ENCODE measurements around the gene HSD17B2.

The HSD17B2 gene

GRCh38 chr16:82019535-82019934 is 15.5 kb upstream of the HSD17B2 start:
- no peak for DNase-seq

GRCh38 chr16:82020051-82020450 is 15.0 kb upstream of the HSD17B2 start:
- no peak for DNase-seq

GRCh38 chr16:82023206-82023605 is 11.8 kb upstream of the HSD17B2 start:
- DNase-seq = no peak

GRCh38 chr16:82024316-82024715 is 10.7 kb upstream of the HSD17B2 start:
- DNase-seq = no peak

GRCh38 chr16:82024883-82025282 is 10.2 kb upstream of the HSD17B2 start:
- no peak for DNase-seq

GRCh38 chr16:82027629-82028064 is 7.4 kb upstream of the HSD17B2 start:
- DNase-seq = no peak

DNA sequence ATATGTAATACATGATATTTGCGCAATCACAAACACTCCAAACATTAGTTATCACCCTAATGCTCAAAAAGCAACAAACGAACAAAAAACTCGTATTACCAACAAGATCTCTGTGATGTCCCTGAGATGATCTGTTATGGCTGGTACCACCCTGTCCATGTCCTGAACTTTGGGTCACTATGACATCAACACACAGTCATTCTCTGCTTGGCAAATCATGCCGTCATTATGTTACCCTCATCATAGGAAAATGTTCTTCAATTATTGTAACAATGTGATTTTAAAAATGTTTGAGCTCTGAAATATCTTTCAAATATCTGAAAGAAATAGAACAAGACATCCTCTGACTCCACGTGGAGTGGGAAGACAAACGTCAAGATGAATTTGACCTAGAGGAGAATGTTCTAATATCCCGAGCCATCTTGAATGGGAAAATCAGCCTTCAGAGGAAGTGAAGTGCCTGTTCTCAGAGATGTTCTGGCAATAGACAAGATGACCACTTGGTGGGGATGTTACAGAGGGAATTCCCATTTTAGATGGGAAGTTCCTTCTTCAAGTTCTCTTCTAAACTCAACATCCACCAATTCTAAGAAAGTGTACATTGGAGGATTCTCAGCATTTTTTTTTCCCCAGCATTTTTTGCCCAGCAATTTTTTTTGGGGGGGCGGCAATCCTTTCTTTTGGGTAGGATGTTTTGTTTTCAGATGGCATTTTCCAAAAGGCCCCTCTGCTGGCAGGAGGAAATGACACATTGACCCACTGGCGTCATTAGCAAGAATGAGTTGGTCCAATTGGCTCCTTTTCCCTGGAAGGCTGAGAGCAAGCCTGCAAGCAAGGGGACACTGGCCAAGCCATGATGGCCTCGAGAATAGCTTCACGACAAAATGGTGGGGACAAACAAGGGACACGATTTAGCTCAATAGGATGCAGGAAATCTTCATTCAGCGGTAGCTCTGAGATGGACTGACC is 3.7 kb upstream of the HSD17B2 start:
- peak in 4 of 51 donors; percentile 1 to 45 (median 8) for DNase-seq

GRCh38 chr16:82033006-82033405 is 2.0 kb upstream of the HSD17B2 start:
- no peak for DNase-seq

DNA sequence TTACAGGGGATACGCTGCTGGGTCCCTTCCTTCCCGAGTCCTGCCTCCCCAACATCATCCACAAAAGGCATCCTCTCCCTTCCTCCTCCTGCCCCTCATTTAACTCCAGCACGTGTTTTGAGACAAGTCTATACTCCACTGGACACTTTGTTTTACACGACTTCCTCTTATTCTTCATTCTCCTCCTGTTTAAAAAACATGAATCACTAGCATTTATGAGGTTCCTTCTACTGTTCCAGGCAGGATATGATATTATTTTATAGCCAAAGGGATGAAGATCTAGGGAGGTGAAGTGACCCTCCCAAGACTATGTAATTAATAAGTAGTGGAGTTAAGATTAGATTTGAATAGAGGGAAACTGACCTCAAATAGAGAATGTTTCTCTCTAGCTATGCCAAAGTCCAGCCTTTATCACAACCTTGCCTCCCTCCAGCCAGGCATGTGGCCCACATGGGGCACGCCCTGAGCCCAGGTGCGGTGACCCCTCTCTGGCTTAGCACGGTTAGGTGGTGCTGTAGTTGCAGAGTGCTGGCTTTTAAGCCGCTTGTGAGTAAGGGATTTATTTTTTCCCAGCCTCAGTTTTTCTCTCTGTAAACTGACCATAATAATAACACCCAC is 1.3 kb upstream of the HSD17B2 start:
- DNase-seq = no peak

GRCh38 chr16:82037251-82037650 is 2.2 kb downstream of the HSD17B2 start:
- no peak for DNase-seq

DNA sequence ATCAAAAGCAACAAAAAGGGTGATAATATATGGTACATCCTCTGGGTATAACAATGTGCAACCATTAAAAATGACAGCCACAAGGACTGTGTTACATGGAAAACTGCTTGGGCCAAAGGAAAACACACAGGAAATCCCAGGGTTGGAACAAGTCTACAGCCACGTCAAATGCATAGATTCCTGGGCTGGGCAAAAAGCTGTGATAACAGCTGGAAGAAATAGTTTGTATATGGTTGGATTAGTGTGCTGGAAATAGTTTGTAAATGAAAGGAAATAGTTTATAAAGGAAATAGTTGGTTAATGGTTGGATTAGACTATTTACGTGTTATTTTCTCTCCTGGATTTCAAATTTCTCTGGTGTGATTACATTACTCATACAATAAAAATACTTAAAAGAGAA is 2.6 kb downstream of the HSD17B2 start:
- DNase-seq = no peak

- DNase-seq = no peak
Measured at GRCh38 chr16:82040296-82040695, 5.2 kb downstream of the HSD17B2 start.

GRCh38 chr16:82041542-82041941 is 6.5 kb downstream of the HSD17B2 start:
- no peak for DNase-seq

GRCh38 chr16:82042144-82042543 is 7.1 kb downstream of the HSD17B2 start:
- no peak for DNase-seq

GRCh38 chr16:82042846-82043245 is 7.8 kb downstream of the HSD17B2 start:
- no peak for DNase-seq

DNA sequence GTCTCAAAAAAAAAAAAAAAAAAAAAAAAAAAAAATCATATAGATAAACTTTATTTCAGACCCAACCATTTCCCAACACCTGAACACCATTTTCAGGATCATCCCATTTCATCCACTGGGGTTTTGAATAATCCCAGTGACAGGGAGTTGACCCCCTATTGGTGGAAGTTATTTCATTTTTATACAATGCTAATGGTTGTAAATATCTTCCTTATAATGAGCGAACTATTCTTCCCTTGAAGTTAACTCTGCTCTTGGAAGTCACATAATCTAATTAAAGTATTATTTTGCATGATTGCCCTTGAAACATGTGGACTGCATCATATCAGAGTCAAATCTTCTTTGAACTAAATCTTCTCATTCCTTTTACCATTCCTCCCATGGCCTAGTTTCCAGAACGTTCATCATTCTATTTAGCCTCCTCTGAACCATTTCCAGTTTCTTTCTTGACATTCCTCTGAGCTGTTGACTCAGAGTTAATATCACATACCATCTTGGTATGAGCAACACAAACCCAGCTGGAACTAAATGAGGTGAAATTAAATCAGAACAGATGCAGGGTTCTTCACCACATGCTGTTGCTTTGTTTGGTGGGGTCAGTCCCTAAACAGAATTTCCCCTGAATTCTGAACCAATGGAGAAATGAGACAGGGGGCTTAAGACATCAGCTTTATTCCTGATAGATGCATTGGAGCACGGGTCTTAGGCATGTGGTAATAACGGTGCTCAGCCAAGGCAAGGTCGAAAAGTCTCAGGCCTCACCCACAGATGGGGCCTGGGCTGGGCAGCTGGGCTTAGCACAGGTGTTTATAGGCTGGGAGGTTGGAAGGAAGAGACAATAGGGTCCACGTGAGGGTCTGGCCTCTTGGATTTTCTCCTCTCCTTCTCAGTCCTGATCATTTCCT is 8.9 kb downstream of the HSD17B2 start:
- DNase-seq = no peak

DNA sequence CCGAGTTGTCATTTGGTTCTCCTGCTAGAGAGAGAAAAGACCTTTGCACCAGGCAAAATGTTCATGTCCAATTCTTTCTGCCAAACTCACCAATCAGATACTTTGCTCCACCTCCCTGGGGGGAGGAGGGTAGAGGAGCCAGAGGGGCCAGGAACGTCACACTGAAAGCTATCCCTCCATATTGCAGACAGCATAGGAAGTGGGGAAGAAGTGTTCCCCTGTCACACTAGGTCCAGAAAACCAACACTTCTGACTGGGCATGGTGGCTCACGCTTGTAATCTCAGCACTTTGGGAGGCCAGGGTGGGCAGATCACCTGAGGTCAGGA is 9.5 kb downstream of the HSD17B2 start:
- DNase-seq = no peak

- no peak for DNase-seq
Measured at GRCh38 chr16:82045465-82045864, 10.4 kb downstream of the HSD17B2 start.

DNA sequence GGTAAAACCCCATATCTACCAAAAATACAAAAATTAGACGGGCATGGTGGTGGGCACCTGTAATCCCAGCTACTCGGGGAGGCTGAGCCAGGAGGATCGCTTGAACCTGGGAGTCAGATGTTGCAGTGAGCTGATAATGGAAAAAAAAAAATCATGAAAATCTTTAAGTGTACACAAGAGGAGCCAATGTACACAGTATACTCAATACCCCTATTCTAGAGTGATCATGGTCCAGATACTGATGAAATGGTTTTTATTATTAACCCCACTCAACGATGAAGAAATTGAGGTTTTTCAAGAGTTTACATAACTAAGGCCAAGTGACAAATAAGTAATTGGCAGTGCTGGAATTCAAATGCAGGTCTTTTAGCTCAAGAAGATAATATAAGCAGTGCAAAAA is 11.5 kb downstream of the HSD17B2 start:
- DNase-seq = no peak

GRCh38 chr16:82046941-82047340 is 11.9 kb downstream of the HSD17B2 start:
- no peak for DNase-seq

DNA sequence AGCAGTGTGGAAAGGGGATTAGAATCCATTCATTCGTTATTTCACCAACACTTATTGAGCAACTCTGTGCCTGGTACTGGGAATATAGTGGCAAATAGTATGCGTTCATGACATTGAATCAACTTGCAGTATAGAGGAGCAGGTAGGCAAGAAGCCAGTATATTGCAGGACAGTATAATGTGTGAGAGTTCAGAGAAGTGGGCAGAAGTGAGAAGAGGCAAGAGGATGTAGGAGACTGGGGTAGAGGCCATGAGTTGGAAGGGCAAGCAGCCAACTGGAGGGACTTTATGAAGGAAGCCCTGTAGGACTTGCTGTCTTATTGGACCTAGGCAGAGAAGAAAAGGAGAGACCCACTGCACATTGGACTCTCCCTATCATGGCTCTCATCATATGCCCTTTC is 12.3 kb downstream of the HSD17B2 start:
- DNase-seq = no peak

DNA sequence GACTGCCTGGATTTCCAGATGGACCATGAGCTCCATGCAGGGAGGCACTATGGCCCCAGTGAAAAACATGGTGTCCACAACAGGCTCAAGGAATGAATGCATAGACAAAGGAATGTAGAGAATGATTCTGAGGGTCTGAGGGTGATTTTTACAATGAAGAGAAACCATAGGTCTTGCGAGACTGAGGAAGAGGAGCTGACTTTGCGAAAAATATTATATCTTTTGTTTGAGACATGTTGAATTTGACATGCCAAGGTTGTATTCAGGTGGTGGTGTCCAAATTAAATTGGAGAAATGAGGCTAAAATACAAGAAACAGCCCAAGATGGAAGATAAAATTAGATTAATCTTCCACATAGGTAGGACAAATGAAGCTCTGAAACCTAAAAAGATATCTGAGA is 12.7 kb downstream of the HSD17B2 start:
- DNase-seq = no peak
